ENCODE data around the gene SH3PXD2A. TPM values are rescaled to one million over a fixed set of nuclear protein-coding genes. Genes with fewer than 3 reads are reported as not detected.
"Not testable (repeated sequence)": the region's sequence is repeated elsewhere in the genome, so short reads cannot be mapped to it uniquely, and the experiment has no call there.

Gene SH3PXD2A
- total RNA-seq, 1 experiment from 2014 or later, result 0.48 TPM

GRCh38 chr10:103669243-103669929 lies 186.0 kb downstream of the SH3PXD2A start:
- DNase-seq (ENCODE audit: low read depth, low spot score), result no peak
- in situ Hi-C loops (cut with HindIII; ENCODE audit: low pct_unique_long_range_greater_than_20kb, low sequenced_read_pairs), result no loop called here

GRCh38 chr10:103668351-103669242 lies 186.8 kb downstream of the SH3PXD2A start:
- DNase-seq (ENCODE audit: low read depth, low spot score), result no peak
- in situ Hi-C loops (cut with HindIII; ENCODE audit: low pct_unique_long_range_greater_than_20kb, low sequenced_read_pairs), result no loop called here

GRCh38 chr10:103667356-103667755 lies 188.0 kb downstream of the SH3PXD2A start:
- in situ Hi-C loops (cut with HindIII; ENCODE audit: low pct_unique_long_range_greater_than_20kb, low sequenced_read_pairs), result no loop called here
- no peak for DNase-seq (ENCODE audit: low read depth, low spot score)

- in situ Hi-C loops (cut with HindIII; ENCODE audit: low pct_unique_long_range_greater_than_20kb, low sequenced_read_pairs), result no loop called here
Observed at GRCh38 chr10:103666762-103667150, 188.6 kb downstream of the SH3PXD2A start.

GRCh38 chr10:103666087-103666761 lies 189.2 kb downstream of the SH3PXD2A start:
- DNase-seq (ENCODE audit: low read depth, low spot score), result peak; percentile 81
- in situ Hi-C loops (cut with HindIII; ENCODE audit: low pct_unique_long_range_greater_than_20kb, low sequenced_read_pairs), result no loop called here

More at GRCh38 chr10:103666762-103667150, 188.6 kb downstream of the SH3PXD2A start:
- DNase-seq (ENCODE audit: low read depth, low spot score), result no peak

- in situ Hi-C loops (cut with HindIII; ENCODE audit: low pct_unique_long_range_greater_than_20kb, low sequenced_read_pairs), result no loop called here
- no peak for DNase-seq (ENCODE audit: low read depth, low spot score)
Observed at GRCh38 chr10:103665162-103665889, 190.1 kb downstream of the SH3PXD2A start.

GRCh38 chr10:103663802-103664201 lies 191.6 kb downstream of the SH3PXD2A start:
- in situ Hi-C loops (cut with HindIII; ENCODE audit: low pct_unique_long_range_greater_than_20kb, low sequenced_read_pairs), result no loop called here
- DNase-seq (ENCODE audit: low read depth, low spot score), result no peak

GRCh38 chr10:103663236-103663635 lies 192.1 kb downstream of the SH3PXD2A start:
- DNase-seq (ENCODE audit: low read depth, low spot score), result no peak
- in situ Hi-C loops (cut with HindIII; ENCODE audit: low pct_unique_long_range_greater_than_20kb, low sequenced_read_pairs), result no loop called here

- in situ Hi-C loops (cut with HindIII; ENCODE audit: low pct_unique_long_range_greater_than_20kb, low sequenced_read_pairs); DNase-seq (ENCODE audit: low read depth, low spot score): not testable (repeated sequence)
Observed at GRCh38 chr10:103662704-103663103, 192.7 kb downstream of the SH3PXD2A start.

- DNase-seq (ENCODE audit: low read depth, low spot score), result no peak
- in situ Hi-C loops (cut with HindIII; ENCODE audit: low pct_unique_long_range_greater_than_20kb, low sequenced_read_pairs), result no loop called here
Observed at GRCh38 chr10:103661198-103661950, 194.0 kb downstream of the SH3PXD2A start.

GRCh38 chr10:103660364-103661197 lies 194.8 kb downstream of the SH3PXD2A start:
- in situ Hi-C loops (cut with HindIII; ENCODE audit: low pct_unique_long_range_greater_than_20kb, low sequenced_read_pairs), result no loop called here
- DNase-seq (ENCODE audit: low read depth, low spot score), result no peak

- DNase-seq (ENCODE audit: low read depth, low spot score), result peak; percentile 4
- in situ Hi-C loops (cut with HindIII; ENCODE audit: low pct_unique_long_range_greater_than_20kb, low sequenced_read_pairs), result no loop called here
Observed at GRCh38 chr10:103659674-103660363, 195.6 kb downstream of the SH3PXD2A start.

GRCh38 chr10:103658049-103658577 lies 197.3 kb downstream of the SH3PXD2A start:
- in situ Hi-C loops (cut with HindIII; ENCODE audit: low pct_unique_long_range_greater_than_20kb, low sequenced_read_pairs), result no loop called here
- peak; percentile 86 for DNase-seq (ENCODE audit: low read depth, low spot score)

GRCh38 chr10:103657061-103657591 lies 198.2 kb downstream of the SH3PXD2A start:
- in situ Hi-C loops (cut with HindIII; ENCODE audit: low pct_unique_long_range_greater_than_20kb, low sequenced_read_pairs), result no loop called here
- no peak for DNase-seq (ENCODE audit: low read depth, low spot score)

GRCh38 chr10:103654925-103655324 lies 200.5 kb downstream of the SH3PXD2A start:
- in situ Hi-C loops (cut with HindIII; ENCODE audit: low pct_unique_long_range_greater_than_20kb, low sequenced_read_pairs), result no loop called here
- no peak for DNase-seq (ENCODE audit: low read depth, low spot score)
